ENCODE data around the gene NFIA. TPM values are rescaled to one million over a fixed set of nuclear protein-coding genes. Genes with fewer than 3 reads are reported as not detected.
A peak's percentile ranks its signal among the peaks of the same experiment; 100 is the strongest.

Gene NFIA
- total and polyA plus RNA-seq, 5 donors = 15.9 to 127 (median 108) TPM

GRCh38 chr1:61051719-61052394, 30.5 kb upstream of the NFIA start:
- peak in 2 of 3 donors; percentile 65 to 74 for DNase-seq

GRCh38 chr1:61052395-61053225, 29.8 kb upstream of the NFIA start:
- Histone ChIP-seq H3K27me3 (ENCODE audit: control insufficient read depth, insufficient read depth) (no peaks in the 10 kb centered on the region), H3K4me3 (ENCODE audit: low read length) (peak overlapping the region; percentile 76), H3K9me3 (ENCODE audit: control insufficient read depth, low read length) (no peaks in the 10 kb centered on the region), H3K4me1 (ENCODE audit: control insufficient read depth, insufficient read depth, low read length) (peaks cover 6% of the 10 kb centered on the region), H3K27ac (ENCODE audit: low read length) (peak overlapping the region; percentile 73)
- WGBS = 61% methylated on average over 10 of the region's 10 CpGs
- intact Hi-C loops (cut with DNase I) = loop anchor here (2.0 to 10.0 kb wide), 11 partner anchors 30 to 802 kb away; partner anchors contain the start of gene NFIA (in 1 of the 4)
- DNase-seq (no peak), ATAC-seq (no peak)

More at GRCh38 chr1:61051719-61052394, 30.5 kb upstream of the NFIA start:
- ATAC-seq = no peak
- no peaks in the 10 kb centered on the region for H3K27me3 ChIP-seq (ENCODE audit: control insufficient read depth, insufficient read depth)
- 61% methylated on average over 23 of the region's 23 CpGs for WGBS
- peaks cover 6% of the 10 kb centered on the region for H3K4me1 ChIP-seq (ENCODE audit: control insufficient read depth, insufficient read depth, low read length)
- intact Hi-C loops (cut with DNase I) = loop anchor here (2.0 to 10.0 kb wide), 11 partner anchors 31 to 803 kb away; partner anchors contain the start of gene NFIA (in 1 of the 4)
- peak overlapping the region; percentile 73 for H3K27ac ChIP-seq (ENCODE audit: low read length)
- peak overlapping the region; percentile 94 for H3K4me3 ChIP-seq (ENCODE audit: low read length)
- H3K9me3 ChIP-seq (ENCODE audit: control insufficient read depth, low read length) = no peaks in the 10 kb centered on the region

GRCh38 chr1:61053226-61053711, 29.1 kb upstream of the NFIA start:
- intact Hi-C loops (cut with DNase I) = loop anchor here (2.0 to 10.0 kb wide), 11 partner anchors 30 to 802 kb away; partner anchors contain the start of gene NFIA (in 1 of the 4)
- peaks cover 6% of the 10 kb centered on the region for H3K4me1 ChIP-seq (ENCODE audit: control insufficient read depth, insufficient read depth, low read length)
- WGBS = 35% methylated on average over 10 of the region's 10 CpGs
- ATAC-seq (no peak), DNase-seq (no peak)
- no peaks in the 10 kb centered on the region for H3K9me3 ChIP-seq (ENCODE audit: control insufficient read depth, low read length)
- peak overlapping the region; percentile 90 for H3K27ac ChIP-seq (ENCODE audit: low read length)
- H3K4me3 ChIP-seq (ENCODE audit: low read length) = peak overlapping the region; percentile 76
- H3K27me3 ChIP-seq (ENCODE audit: control insufficient read depth, insufficient read depth) = no peaks in the 10 kb centered on the region

- peaks cover 6% of the 10 kb centered on the region for H3K4me1 ChIP-seq (ENCODE audit: control insufficient read depth, insufficient read depth, low read length)
- H3K27ac ChIP-seq (ENCODE audit: low read length) = peak overlapping the region; percentile 90
- no peaks in the 10 kb centered on the region for H3K9me3 ChIP-seq (ENCODE audit: control insufficient read depth, low read length)
- peak; percentile 21 to 36 for ATAC-seq
- peak; percentile 72 to 89 (median 89) for DNase-seq
- 7% methylated on average over 54 of the region's 54 CpGs for WGBS
- no peaks in the 10 kb centered on the region for H3K27me3 ChIP-seq (ENCODE audit: control insufficient read depth, insufficient read depth)
- H3K4me3 ChIP-seq (ENCODE audit: low read length) = peak overlapping the region; percentile 76
- intact Hi-C loops (cut with DNase I) = loop anchor here (2.0 to 10.0 kb wide), 11 partner anchors 29 to 801 kb away; partner anchors contain the start of gene NFIA (in 1 of the 4)
These were observed 28.4 kb upstream of the NFIA start for GRCh38 chr1:61053712-61054600.

GRCh38 chr1:61054601-61054993, 27.8 kb upstream of the NFIA start:
- Histone ChIP-seq H3K27me3 (ENCODE audit: control insufficient read depth, insufficient read depth) (no peaks in the 10 kb centered on the region), H3K4me1 (ENCODE audit: control insufficient read depth, insufficient read depth, low read length) (peaks cover 6% of the 10 kb centered on the region), H3K9me3 (ENCODE audit: control insufficient read depth, low read length) (no peaks in the 10 kb centered on the region), H3K27ac (ENCODE audit: low read length) (peak overlapping the region; percentile 39), H3K4me3 (ENCODE audit: low read length) (no peak overlapping the region)
- DNase-seq = no peak
- intact Hi-C loops (cut with DNase I) = loop anchor here (5.0 to 10.0 kb wide), 10 partner anchors 128 to 800 kb away; no protein-coding TSS in a partner anchor
- 86% methylated on average over 13 of the region's 13 CpGs for WGBS
- no peak for ATAC-seq

- Histone ChIP-seq H3K9me3 (ENCODE audit: control insufficient read depth, low read length) (no peaks in the 10 kb centered on the region), H3K27me3 (ENCODE audit: control insufficient read depth, insufficient read depth) (no peaks in the 10 kb centered on the region), H3K4me3 (ENCODE audit: low read length) (no peak overlapping the region), H3K4me1 (ENCODE audit: control insufficient read depth, insufficient read depth, low read length) (peaks cover 6% of the 10 kb centered on the region), H3K27ac (ENCODE audit: low read length) (peak overlapping the region; percentile 39)
- intact Hi-C loops (cut with DNase I) = loop anchor here (10.0 kb wide), 4 partner anchors 280 to 800 kb away; no protein-coding TSS in a partner anchor
- ATAC-seq (no peak), DNase-seq (no peak)
These were observed 27.2 kb upstream of the NFIA start for GRCh38 chr1:61055110-61055614.

GRCh38 chr1:61056196-61056572, 26.2 kb upstream of the NFIA start:
- no peak for DNase-seq
- Histone ChIP-seq H3K27me3 (ENCODE audit: control insufficient read depth, insufficient read depth) (no peaks in the 10 kb centered on the region), H3K9me3 (ENCODE audit: control insufficient read depth, low read length) (no peaks in the 10 kb centered on the region), H3K4me1 (ENCODE audit: control insufficient read depth, insufficient read depth, low read length) (peaks cover 6% of the 10 kb centered on the region), H3K4me3 (ENCODE audit: low read length) (peak overlapping the region; percentile 60), H3K27ac (ENCODE audit: low read length) (no peak overlapping the region)
- 50% methylated on average over 2 of the region's 2 CpGs for WGBS
- no peak for ATAC-seq
- intact Hi-C loops (cut with DNase I) = loop anchor here (10.0 kb wide), 4 partner anchors 279 to 799 kb away; no protein-coding TSS in a partner anchor

- Histone ChIP-seq H3K4me3 (ENCODE audit: low read length) (peak overlapping the region; percentile 60), H3K9me3 (ENCODE audit: control insufficient read depth, low read length) (no peaks in the 10 kb centered on the region), H3K27me3 (ENCODE audit: control insufficient read depth, insufficient read depth) (no peaks in the 10 kb centered on the region), H3K4me1 (ENCODE audit: control insufficient read depth, insufficient read depth, low read length) (peaks cover 6% of the 10 kb centered on the region), H3K27ac (ENCODE audit: low read length) (peak overlapping the region; percentile 28)
- intact Hi-C loops (cut with DNase I) = loop anchor here (10.0 kb wide), 4 partner anchors 278 to 798 kb away; no protein-coding TSS in a partner anchor
- peak; percentile 61 to 70 for ATAC-seq
- WGBS = 2% methylated on average over 50 of the region's 50 CpGs
- DNase-seq = peak; percentile 71 to 91 (median 87)
These were observed 25.6 kb upstream of the NFIA start for GRCh38 chr1:61056573-61057439.

GRCh38 chr1:61058483-61059245, 23.7 kb upstream of the NFIA start:
- peak in 1 of 2 donors; percentile 5 for ATAC-seq
- 86% methylated on average over 3 of the region's 3 CpGs for WGBS
- H3K27me3 ChIP-seq (ENCODE audit: control insufficient read depth, insufficient read depth) = no peaks in the 10 kb centered on the region
- no peak for DNase-seq
- H3K27ac ChIP-seq (ENCODE audit: low read length) = no peak overlapping the region
- no peak overlapping the region for H3K4me3 ChIP-seq (ENCODE audit: low read length)
- H3K9me3 ChIP-seq (ENCODE audit: control insufficient read depth, low read length) = no peaks in the 10 kb centered on the region
- peaks cover 6% of the 10 kb centered on the region for H3K4me1 ChIP-seq (ENCODE audit: control insufficient read depth, insufficient read depth, low read length)
- intact Hi-C loops (cut with DNase I) = loop anchor here (10.0 kb wide), 4 partner anchors 276 to 796 kb away; no protein-coding TSS in a partner anchor

Measured in right cardiac atrium (tissue), 5 donors.